Ovary (tissue), 1 donor: Measurements from ENCODE around the gene PSME2.

Source experiments
- EP300 ChIP-seq: sonication (generic); formaldehyde crosslinking; IDR thresholded peaks from one replicate; pipeline ENCODE4 v1.6.1; 2017; ENCODE audit warnings: antibody characterized with exemption
- POLR2A ChIP-seq: fragments of 450-650 bp; IDR thresholded peaks from one replicate; pipeline ENCODE4 v1.6.1; 2017; ENCODE audit warnings: antibody characterized with exemption, mild to moderate bottlenecking, moderate library complexity

DNA sequence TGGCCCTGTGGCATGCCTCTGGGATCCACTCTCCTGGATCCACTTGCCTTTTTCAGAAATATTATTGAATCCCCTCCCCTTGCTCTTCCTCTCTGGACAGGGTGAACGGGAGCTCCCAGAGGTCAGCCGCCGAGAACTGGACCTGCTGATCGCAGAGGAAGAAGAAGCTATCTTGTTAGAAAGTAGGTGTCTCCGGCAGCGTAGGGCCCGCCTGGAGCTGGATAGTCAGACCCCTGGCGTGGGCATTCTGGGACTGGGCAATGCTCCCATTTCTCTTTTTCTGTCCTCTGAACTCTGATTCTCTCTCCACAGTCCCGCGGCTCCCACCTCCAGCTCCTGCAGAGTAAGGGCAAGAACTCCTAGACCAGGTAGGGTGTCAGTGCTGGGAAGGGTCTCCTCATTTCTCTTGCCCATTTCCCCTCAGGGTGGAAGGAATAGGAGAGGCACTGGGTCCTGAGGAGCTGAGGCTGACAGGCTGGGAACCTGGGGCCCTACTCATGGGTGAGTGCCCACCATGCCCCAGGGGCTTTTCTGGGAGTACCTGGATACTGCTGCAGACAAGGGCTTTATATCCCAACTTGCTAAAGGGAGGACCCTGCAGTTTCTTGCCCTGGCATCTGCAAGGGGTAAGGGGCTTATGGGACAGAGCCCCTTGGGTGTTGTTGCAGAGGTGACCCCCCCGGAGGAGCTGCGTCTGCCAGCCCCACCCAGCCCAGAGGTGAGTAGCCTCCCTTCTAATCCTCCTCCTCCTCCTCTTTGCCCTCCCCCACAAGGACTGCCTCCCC lies 30.8 kb upstream of the PSME2 start:
- TF ChIP-seq POLR2A (no peak), EP300 (no peak)
